Keratinocyte (primary cell): ENCODE results near the gene PPP1R12A.

Experiments used
- EZH2 ChIP-seq: IDR thresholded peaks from one replicate; pipeline ENCODE4 v1.6.1; 2012; ENCODE audit warnings: inconsistent platforms, mild to moderate bottlenecking, low read length, moderate library complexity
- TF ChIP-seq, protein P1 (sequence below), 3 experiments: IDR thresholded peaks in 1 of 3; conservative IDR thresholded peaks in 1 of 3; optimal IDR thresholded peaks in 1 of 3; 2 replicates in 2 of 3; 3 replicates in 1 of 3; pipeline versions ENCODE3 to v1.5.1; 2011; ENCODE audit warnings: low read length in 3 of 3, mild to moderate bottlenecking in 3 of 3, moderate library complexity in 2 of 3, control low read depth in 1 of 3, inconsistent platforms in 1 of 3; ENCODE audit not compliant: insufficient read depth in 2 of 3; ENCODE audit errors: extremely low read depth in 1 of 3

- TF ChIP-seq, protein P1, sequence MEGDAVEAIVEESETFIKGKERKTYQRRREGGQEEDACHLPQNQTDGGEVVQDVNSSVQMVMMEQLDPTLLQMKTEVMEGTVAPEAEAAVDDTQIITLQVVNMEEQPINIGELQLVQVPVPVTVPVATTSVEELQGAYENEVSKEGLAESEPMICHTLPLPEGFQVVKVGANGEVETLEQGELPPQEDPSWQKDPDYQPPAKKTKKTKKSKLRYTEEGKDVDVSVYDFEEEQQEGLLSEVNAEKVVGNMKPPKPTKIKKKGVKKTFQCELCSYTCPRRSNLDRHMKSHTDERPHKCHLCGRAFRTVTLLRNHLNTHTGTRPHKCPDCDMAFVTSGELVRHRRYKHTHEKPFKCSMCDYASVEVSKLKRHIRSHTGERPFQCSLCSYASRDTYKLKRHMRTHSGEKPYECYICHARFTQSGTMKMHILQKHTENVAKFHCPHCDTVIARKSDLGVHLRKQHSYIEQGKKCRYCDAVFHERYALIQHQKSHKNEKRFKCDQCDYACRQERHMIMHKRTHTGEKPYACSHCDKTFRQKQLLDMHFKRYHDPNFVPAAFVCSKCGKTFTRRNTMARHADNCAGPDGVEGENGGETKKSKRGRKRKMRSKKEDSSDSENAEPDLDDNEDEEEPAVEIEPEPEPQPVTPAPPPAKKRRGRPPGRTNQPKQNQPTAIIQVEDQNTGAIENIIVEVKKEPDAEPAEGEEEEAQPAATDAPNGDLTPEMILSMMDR (optimal IDR thresholded peaks at IDR 0.05 in 1 of 3, IDR thresholded peaks at IDR 0.05 in 1 of 3, conservative IDR thresholded peaks at IDR 0.05 in 1 of 3; ENCODE audit: extremely low read depth in 1 of 3, insufficient read depth in 2 of 3, low read length in 3 of 3): no peak
- TF ChIP-seq EZH2: no peak
These were observed 208.9 kb downstream of the PPP1R12A start for GRCh38 chr12:79725987-79726386.
